Glomerular endothelial cell (primary cell): ENCODE data around the gene TDP2. TPM values are rescaled to one million over a fixed set of nuclear protein-coding genes. Genes with fewer than 3 reads are reported as not detected.
"Not testable (repeated sequence)": the region's sequence is repeated elsewhere in the genome, so short reads cannot be mapped to it uniquely, and the experiment has no call there.

Experiments
- DNase-seq: peaks from one replicate; pipeline ENCODE4 v3.0.0-alpha.2; 2011; ENCODE audit warnings: low read depth, low spot score; ENCODE audit errors: extremely low read depth
- total RNA-seq: library from RNA; depleted of rRNA; stranded (reverse); fragments of >200 nt; gene quantifications from 2 replicates; pipeline ENCODE4 v1.2.3, GENCODE V29; 2015

The TDP2 gene
- total RNA-seq, 1 donor from 2014 or later: 24.2 TPM

DNA sequence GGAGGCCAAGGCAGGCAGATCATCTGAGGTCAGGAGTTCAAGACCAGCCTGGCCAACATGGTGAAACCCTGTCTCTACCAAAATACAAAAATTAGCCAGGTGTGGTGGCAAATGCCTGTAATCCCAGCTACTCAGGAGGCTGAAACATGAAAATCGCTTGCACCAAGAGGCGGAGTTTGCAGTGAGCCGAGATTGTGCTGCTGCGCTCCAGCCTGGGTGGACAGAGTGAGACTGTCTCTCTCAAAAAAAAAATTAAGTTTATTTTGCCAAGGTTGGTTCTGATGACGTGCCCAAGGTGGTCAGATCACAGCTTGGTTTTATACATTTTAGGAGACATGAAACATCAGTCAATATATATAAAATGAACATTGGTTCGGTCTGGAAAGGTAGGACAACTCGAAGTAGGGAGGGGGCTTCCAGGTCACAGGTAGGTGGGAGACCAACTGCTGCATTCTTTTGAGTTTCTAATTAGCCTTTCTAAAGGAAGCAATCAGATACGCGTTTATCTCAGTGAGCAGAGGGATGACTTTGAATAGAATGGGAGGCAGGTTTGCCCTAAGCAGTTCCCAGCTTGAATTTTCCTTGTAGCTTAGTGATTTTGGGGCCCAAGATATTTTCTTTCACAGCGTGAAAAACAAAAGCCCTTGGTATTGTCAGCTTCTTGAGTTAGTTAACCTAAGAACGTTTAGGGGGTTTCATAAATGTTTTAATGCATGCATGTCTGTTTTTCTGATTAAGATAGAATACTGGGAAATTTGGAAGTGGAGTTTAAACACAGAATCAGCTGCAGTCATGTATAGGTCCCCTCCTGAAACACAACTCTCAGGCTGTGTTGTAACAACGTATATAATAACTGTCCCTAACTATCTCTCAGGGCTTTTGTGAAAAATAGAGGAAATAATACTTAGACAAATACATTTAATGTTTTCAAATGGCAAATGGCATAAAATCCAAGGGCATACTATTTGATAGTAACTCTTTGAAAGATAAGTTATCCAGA is 16.9 kb upstream of the TDP2 start:
- no peak for DNase-seq

DNA sequence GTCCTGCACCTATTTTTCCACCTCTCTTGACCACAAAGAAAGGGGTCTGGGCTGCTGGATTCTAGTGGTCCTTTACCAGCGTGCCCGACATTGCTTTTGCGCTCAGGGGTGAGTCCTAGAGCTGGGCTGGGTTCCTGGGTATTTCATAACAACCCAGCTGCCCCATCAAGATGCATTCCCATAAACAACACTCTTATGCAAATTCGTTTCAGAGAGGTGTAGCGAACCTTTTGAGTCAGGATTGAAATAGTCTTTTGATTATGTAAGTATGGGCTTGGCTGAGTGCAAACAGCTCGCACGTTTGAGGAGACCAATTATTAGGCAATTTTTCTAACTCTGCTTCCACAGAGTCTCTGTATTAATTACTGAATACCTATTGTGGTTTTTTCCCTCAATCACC is 13.9 kb upstream of the TDP2 start:
- no peak for DNase-seq

DNA sequence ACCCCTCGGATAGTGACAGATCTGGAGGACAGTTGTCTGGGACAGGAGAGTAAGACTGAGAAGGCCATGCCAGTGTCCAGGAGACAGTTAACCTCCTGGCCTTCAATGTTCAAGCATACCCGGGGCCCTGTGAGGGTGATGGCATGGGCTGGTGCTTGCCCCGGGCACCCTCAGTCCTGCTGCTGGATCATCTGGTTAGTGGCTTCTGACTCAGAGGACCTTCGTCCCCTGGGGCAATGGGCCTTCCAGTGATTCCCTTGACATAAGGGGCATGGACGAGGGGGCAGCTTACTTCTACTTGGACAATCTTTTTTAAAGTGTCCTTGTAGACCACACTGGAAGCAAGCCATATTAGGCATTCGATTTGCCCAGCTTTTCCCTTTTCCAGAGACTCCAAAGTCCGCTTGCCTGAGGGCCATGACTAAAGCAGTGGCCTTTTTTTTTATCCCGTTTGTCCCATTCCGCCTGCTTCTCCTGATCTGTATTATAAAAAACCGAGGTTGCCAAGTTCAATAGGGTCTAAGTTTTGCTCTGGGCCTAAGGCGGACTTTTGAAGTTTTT is 12.2 kb upstream of the TDP2 start:
- DNase-seq: not testable (repeated sequence)

DNA sequence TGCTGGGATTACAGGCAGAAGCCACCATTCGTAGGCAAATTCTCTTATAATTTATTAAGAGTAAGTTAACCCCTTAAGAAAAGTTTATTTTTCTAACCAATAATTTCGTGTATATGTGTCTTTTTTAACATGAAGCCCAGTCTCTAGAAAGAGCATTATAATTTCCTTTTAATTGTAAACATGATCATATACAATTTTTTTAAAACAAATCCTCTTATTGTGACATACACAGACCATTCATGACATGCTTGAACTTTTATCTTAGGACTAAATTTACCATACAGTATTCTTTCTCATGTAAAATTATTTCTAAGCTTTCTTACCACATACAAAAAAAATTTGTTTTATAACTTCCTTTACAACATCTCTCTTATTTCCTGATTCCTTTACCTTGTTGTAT is 6.9 kb upstream of the TDP2 start:
- no peak for DNase-seq

DNA sequence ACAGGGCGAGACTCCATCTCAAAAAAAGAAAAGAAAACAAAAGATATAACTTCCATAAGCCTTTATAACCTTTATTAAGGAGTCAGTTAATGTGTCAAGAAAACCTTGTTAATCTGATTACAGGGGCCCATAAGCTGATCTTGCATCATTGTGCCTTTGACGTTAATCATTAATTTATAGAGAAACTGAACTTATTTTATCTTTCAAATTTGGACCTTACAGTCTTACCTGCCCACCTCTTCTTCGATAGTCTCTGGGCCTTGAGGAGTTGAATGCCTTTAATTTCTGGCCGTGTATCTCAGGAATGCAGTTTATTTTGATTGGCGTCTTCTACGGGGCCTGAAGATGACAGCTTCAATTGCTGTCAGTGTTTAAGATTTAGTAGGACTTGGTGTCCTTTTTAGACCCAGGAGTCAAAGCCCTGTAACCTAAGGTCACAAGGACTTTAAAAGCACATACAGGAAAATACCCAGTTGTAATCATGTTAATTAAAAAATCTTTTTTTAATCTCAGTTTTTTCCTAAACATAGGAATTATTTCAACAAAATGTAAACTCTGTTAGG is 6.0 kb upstream of the TDP2 start:
- no peak for DNase-seq

DNA sequence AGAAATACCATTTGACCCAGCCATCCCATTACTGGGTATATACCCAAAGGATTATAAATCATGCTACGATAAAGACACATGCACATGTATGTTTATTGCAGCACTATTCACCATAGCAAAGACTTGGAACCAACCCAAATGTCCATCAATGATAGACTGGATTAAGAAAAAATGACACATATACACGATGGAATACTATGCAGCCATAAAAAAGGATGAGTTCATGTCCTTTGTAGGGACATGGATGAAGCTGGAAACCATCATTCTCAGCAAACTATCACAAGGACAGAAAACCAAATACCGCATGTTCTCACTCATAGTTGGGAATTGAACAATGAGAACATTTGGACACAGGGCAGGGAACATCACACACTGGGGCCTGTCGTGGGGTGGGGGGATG is 4.4 kb upstream of the TDP2 start:
- DNase-seq: not testable (repeated sequence)

DNA sequence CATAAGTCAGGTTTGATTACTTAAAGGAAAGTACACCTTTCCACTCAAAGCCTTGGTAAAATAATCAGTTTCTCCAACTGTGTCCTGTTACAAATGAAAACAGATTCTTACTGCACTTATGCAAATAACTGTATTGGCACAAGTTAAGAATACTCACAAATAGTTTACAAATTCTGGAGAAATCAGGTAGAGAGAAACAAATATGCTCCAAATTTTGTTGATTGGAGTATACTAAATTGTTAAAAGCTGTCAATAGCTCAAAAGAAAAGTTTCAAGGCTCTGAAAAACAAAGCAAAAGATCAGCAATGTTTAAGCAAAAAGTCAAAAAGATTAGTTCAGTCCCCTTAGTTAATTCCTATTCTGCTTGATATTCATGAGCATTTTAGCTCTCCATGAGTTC is 3.8 kb upstream of the TDP2 start:
- DNase-seq: not testable (repeated sequence)

DNA sequence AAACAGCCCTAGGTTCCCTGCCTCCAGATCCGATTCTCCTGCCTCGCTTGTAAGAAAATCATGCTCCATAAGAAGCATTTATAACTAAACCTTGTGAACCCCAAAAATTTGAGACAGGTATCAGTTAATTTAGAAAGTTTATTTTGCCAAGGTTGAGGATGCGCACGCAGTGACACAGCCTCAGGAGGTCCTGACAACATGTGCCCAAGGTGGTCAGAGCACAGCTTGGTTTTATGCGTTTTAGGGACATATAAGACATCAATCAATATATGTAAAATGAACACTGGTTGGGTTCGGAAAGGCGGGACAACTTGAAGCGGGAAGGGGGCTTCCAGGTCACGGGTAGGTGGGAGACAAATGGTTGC is 2.3 kb upstream of the TDP2 start:
- no peak for DNase-seq

DNA sequence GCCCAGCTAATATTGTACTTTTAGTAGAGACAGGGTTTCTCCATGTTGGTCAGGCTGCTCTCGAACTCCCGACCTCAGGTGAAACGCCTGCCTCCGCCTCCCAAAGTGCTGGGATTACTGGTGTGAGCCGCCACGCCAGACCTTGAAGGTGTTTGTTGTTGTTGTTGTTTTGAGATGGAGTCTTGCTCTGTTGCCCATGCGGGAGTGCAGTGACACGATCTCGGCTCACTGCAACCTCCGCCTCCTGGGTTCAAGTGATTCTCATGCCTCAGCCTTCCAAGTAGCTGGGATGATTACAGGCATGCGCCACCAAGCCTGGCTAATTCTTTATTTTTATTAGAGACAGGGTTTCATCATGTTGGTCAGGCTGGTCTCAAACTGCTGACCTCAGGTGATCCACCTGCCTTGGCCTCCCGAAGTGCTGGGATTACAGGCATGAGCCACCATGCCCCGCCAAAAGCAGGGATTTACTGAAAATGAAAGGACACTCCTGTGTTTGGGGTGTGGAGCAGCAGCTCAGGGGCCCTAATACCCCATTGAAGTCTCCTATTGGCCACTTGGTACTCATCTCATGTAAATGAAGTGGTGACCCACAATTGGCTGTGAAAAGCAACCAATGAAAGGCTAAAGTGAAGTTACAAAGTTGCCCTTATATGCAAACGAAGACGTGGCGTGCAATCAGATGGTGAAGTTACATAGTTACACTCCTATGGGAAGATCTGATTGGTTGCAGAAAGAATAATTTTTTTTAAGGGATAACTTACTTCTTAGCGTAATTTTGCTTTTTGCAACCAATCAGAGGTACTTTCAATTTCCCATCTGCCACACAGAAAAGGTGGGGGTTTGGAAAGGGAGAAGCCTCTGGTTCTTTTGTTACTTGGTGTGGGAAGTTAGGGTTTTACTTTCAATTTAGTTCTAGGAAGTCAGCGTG is 1.6 kb upstream of the TDP2 start:
- DNase-seq: not testable (repeated sequence)

DNA sequence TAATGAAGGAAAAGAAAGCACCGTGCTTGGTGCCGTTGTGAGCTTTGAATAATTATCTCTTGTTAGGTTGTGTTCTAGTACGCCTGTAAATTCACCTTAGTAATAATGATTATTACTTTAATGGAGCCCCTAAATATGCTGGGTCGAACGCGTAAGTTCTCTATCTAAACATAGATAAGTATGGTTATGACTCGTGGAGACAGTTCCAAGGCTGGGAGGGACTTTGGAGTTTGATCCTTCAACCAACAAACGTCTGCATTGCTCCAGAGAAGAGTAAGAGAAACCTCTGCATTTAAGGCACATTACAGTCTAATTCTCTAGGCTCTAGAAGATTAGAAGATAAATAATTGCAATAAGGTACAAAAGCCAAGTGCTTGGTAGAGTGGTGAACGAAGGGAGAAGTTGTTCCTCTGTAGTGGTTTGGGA is 692 bp upstream of the TDP2 start:
- DNase-seq: no peak

DNA sequence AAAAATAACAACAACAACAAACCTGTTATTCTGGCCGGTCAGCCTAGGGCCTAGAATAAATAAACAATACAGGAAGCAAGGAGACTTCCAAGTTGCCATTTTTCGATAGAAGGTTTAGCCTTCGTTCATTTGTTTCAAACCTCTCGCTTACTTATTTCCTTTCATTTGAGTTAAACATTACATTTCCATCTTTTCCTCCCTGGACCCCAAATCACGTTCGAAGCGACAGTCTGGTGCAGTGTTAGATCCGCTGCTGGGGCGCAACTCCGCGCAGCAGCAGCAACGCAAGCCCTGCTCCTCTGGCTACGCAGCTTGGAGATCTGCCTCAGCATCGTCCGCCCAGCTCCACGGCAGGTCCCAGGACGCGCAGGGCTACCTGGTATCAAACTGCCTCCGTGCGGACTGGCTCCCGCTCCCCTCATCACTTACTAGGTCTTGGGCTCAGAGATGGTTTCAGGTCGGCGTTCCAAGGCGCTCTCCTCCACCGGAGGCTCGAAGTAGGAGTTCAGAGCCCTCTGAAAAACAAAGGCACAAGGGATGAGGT is 530 bp downstream of the TDP2 start:
- DNase-seq: no peak

DNA sequence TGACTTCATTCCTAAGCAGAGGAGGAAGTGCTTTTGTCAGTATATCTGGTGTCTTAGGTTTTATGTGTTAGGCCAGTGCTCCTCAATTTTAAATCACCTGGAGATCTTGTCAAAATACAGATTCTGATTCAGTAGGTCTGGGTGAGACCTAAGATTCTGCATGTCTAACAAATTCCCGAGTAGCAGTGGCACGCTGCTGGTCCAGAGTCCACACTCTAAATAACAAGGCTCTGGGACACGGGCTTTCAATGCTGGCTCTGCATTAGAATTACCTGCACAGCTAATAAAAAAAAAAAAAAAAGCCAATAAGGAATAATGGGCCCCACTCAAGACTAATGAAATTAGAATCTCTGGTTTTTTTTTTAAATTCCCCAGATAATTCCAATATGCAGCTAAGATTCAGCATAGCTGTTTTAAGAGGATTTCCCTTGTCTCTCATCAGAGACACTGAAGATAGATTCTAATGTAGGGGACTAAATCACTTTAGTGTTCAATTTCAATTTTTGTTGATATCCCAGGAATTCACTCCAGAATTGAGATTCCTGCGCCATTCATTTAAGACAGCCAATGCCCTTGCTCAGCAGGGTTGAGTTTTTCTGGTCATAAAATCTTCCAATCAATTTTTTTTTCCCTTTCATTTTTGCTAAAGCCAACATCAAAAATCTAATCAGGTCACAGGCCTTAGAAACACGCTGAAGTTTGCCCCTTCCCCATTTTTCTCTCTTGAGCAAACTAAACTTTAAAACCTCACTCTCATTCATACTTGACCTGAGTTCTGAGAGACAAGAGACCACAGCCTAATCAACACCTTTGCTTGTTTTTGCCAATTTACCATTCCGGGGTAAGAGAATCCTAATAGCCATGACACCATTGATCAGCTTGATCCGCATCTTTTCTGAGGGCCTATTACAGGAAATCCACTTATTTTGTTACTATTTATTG is 2.4 kb downstream of the TDP2 start:
- no peak for DNase-seq

DNA sequence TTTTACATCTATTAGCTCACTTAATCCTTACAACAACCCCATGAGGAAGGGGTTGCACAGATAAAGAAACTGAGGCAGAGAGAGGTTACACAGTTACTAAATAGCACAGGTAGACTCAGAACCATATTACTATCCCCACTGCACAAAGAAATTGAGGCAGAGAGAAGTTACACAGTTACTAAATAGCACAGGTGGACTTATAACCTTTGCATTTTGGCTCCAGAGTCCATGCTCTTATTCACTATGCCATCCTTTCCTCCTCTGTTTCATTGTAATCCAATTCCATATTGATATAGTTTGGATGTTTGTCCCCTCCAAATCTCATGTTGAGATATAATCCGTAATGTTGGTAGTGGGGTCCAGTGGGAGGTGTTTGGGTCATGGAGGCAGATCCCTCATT is 3.5 kb downstream of the TDP2 start:
- DNase-seq: no peak

DNA sequence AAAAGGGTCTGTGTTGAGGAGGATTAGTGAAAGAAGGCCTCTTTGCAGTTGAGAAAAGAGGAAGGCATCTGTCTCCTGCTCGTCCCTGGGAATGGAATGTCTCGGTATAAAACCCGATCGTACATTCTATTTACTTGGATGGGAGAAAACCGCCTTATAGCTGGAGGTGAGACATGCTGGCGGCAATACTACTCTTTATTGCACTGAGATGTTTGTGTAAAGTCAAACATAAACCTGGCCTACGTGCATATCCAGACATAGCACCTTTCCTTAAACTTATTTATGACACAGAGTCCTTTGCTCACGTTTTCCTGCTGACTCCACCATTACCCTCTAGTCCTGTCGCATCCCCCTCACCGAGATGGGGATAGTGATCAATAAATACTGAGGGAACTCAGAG is 4.5 kb downstream of the TDP2 start:
- no peak for DNase-seq

DNA sequence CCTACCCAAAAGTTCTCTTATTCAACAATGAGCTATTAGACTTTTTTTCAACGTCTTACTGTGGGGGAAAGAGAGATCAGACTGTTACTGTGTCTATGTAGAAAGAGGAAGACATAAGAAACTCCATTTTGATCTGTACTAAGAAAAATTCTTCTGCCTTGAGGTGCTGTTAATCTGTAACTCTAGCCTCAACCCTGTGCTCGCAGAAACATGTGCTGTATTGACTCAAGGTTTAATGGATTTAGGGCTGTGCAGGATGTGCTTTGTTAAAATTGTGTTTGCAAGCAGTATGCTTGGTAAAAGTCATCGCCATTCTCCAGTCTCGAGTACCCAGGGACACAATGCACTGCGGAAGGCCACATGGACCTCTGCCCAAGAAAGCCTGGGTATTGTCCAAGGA is 4.9 kb downstream of the TDP2 start:
- DNase-seq: not testable (repeated sequence)

DNA sequence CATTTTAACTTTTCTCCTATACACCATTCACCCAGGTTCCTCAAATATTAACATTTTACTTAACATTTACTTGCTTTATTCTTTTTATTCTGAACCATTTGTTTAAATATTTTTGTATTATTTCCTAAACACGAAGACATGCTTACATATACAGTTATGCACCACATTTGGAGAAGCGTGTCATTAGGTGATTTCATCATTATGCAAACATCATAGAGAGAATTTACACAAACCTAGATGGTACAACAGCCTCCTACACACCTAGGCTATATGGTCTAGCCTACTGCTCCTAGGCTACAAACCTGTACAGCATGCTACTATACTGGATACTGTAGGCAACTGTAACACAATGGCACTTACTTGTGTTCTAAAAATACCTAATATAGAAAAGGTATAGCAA is 6.6 kb downstream of the TDP2 start:
- DNase-seq: no peak

DNA sequence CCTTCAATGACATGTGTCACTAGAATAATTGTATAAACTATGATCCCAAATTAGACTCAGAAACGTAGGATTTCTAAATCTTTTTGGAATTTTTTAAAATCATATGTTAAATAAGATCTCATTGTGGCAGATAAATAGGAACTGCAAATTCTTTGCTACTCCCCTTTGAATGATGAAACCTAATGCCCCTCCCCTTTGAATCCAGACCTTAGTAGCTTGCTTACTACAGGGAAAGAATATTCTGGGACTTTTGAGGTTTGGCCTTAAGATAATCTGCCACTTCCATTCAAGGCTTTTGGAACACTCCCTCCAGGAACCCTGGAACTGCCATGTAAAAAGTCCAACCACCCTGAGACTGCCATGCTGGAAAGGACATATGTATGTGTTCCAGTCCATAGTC is 7.1 kb downstream of the TDP2 start:
- DNase-seq: no peak

DNA sequence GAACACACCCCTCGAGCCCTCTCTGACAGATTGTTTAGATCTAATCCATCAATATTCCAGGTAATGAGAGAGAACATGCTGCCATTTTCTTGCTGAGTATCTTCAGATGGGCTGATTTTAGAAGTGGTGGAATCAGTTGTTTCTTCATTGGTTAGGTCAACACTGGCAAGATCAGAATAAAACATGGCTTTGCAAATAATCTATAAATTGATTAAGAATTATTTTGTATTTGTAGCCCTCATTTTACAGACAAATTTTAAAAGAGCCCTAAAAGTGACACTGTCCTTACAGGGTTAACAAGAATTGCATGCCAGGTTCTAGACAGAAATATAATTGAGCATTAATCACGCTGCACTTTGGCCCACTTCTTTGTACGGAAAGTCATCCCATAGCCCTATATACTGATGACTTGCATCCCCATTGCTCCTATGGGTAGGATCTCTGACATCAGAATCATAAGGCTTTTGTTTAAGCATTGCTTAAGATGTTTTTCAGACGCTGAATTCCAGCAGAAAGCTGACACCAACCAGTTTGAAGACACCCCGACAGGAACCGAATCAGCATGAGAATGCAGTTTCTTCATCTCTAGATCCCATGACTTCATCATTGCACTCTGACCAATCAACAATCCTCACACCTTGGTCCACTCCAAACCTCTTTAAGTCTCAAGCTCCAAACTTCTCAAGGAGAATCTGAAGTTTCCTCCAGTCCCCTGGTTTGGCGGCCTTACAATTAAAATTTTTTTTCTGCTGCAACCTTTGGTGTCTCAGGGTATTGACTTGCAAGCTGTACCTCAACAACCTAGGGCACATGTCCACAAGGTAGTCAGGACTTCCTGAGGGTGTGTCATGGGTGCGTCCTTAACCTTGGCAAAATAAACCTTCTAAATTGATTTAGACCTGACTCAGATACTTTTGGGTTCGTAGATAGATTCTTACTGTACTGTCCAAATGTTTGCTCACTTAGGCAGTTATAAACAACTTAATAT is 7.8 kb downstream of the TDP2 start:
- no peak for DNase-seq
